GM12878 (cell line): Measurements from ENCODE around the gene ANKHD1. TPM values are rescaled to one million over a fixed set of nuclear protein-coding genes. Genes with fewer than 3 reads are reported as not detected.

Experiments
- ATAC-seq: fragments of 200-7000 bp; cut with Tn5 transposase; 3 replicates; pipeline ENCODE4 v1.9.1; 2020; ENCODE audit warnings: mild to moderate bottlenecking, moderate library complexity
- BruUV-seq: library from RNA; stranded (reverse); fragments of 400-500 nt; replicated peaks from 2 replicates; lab custom pipeline; 2021; lab: Mats Ljungman, UMichigan
- CTCF ChIA-PET: fragments of 300-600 bp; sonication (Branson Sonifier 250); formaldehyde crosslinking; extraction: SDS; loops from one replicate; lab custom pipeline; 2021; ENCODE audit warnings: inconsistent platforms; lab: Yijun Ruan, JAX
- POLR2A ChIA-PET: fragments of 350-600 bp; formaldehyde crosslinking; extraction: SDS; loops from one replicate; lab custom pipeline; 2021; ENCODE audit warnings: inconsistent platforms; lab: Charles Lee
- RAD21 ChIA-PET: fragments of 300-600 bp; sonication (Branson Sonifier 250); formaldehyde crosslinking; loops from one replicate; lab custom pipeline; 2023; ENCODE audit warnings: antibody characterized with exemption; ENCODE audit not compliant: unreplicated experiment; lab: Charles Lee
- SMC1A ChIA-PET: fragments of 300-600 bp; sonication (Branson Sonifier 250); formaldehyde crosslinking; loops from one replicate; lab custom pipeline; 2023; ENCODE audit not compliant: unreplicated experiment, uncharacterized antibody; lab: Charles Lee
- DNase-seq: peaks from one replicate; pipeline ENCODE4 v3.0.0-alpha.2; 2011; ENCODE audit warnings: low read depth, low spot score
- FAIRE-seq: peaks from 3 replicates; lab custom pipeline; 2011; peaks lifted over from hg19 to GRCh38; lab: Jason Lieb, UNC
- H2AFZ ChIP-seq: 2 replicates; pipeline ENCODE4 v1.6.0; 2011; ENCODE audit warnings: low read depth, low read length, control low read depth; ENCODE audit not compliant: control insufficient read depth
- H3K27ac ChIP-seq: 2 replicates; pipeline ENCODE4 v1.5.1; 2011; ENCODE audit warnings: control low read depth; ENCODE audit not compliant: control insufficient read depth, insufficient read depth
- H3K27me3 ChIP-seq, 2 experiments: replicated peaks in 1 of 2; 2 replicates each; pipeline versions ENCODE4 v1.6.0 to v1.6.1; 2011; ENCODE audit warnings: low read length in 1 of 2; ENCODE audit not compliant: control insufficient read depth in 2 of 2, insufficient read depth in 2 of 2
- H3K36me3 ChIP-seq, 2 experiments: 2 replicates each; pipeline ENCODE4 v1.5.1; 2011; ENCODE audit warnings: low read length in 1 of 2; ENCODE audit not compliant: control insufficient read depth in 2 of 2, insufficient read depth in 2 of 2
- H3K4me1 ChIP-seq: 2 replicates; pipeline ENCODE4 v1.6.1; 2011; ENCODE audit warnings: mild to moderate bottlenecking, low read length, moderate library complexity, mixed read lengths; ENCODE audit not compliant: control insufficient read depth, insufficient read depth
- H3K4me2 ChIP-seq: 2 replicates; pipeline ENCODE4 v1.6.0; 2011; ENCODE audit warnings: control low read depth; ENCODE audit not compliant: control insufficient read depth, insufficient read depth
- H3K4me3 ChIP-seq: fragments of 200-600 bp; sonication (generic); 2 replicates; pipeline ENCODE4 v1.5.1; 2016
- H3K79me2 ChIP-seq: 2 replicates; pipeline ENCODE4 v1.6.0; 2011; ENCODE audit warnings: low read length; ENCODE audit not compliant: control insufficient read depth, insufficient read depth
- H3K9ac ChIP-seq: 2 replicates; pipeline ENCODE4 v1.8.0; 2011; ENCODE audit warnings: low read length, control low read depth, mixed read lengths; ENCODE audit not compliant: control insufficient read depth, insufficient read depth
- H3K9me3 ChIP-seq: replicated peaks from 3 replicates; pipeline ENCODE4 v1.5.1; 2011; ENCODE audit warnings: mild to moderate bottlenecking, low read length; ENCODE audit not compliant: control insufficient read depth, insufficient read depth
- H4K20me1 ChIP-seq: 2 replicates; pipeline ENCODE4 v1.6.0; 2011; ENCODE audit not compliant: control insufficient read depth, insufficient read depth
- BCL11A ChIP-seq: IDR thresholded peaks from 2 replicates; pipeline ENCODE4 v1.6.1; 2011; ENCODE audit warnings: low read depth, low read length
- BHLHE40 ChIP-seq, 2 experiments: fragments of 450-650 bp in 1 of 2; IDR thresholded peaks; 2 replicates each; pipeline ENCODE4 v1.6.1; 2011 to 2017; ENCODE audit warnings: low read depth in 2 of 2, borderline replicate concordance in 1 of 2, improper control_type of control experiment in 1 of 2, low read length in 1 of 2, mild to moderate bottlenecking in 1 of 2
- CEBPB ChIP-seq, 2 experiments: fragments of 150-350 bp in 1 of 2; IDR thresholded peaks; 2 replicates each; pipeline ENCODE4 v1.6.1; 2012 to 2014; ENCODE audit warnings: low read depth in 2 of 2, low read length in 2 of 2, borderline replicate concordance in 1 of 2, inconsistent platforms in 1 of 2
- EP300 ChIP-seq, 2 experiments: fragments of 150-350 bp in 1 of 2; IDR thresholded peaks; 2 replicates each; pipeline ENCODE4 v1.6.1; 2011 to 2012; ENCODE audit warnings: low read depth in 2 of 2, low read length in 2 of 2, borderline replicate concordance in 1 of 2, improper control_type of control experiment in 1 of 2, inconsistent platforms in 1 of 2; ENCODE audit not compliant: control insufficient read depth in 1 of 2
- GATAD2B ChIP-seq: fragments of 450-650 bp; conservative IDR thresholded peaks from 2 replicates; pipeline ENCODE4 v1.6.1; 2017; ENCODE audit warnings: low read depth, mild to moderate bottlenecking, moderate library complexity
- RELB ChIP-seq: fragments of 450-650 bp; IDR thresholded peaks from 2 replicates; pipeline ENCODE4 v1.6.1; 2017; ENCODE audit warnings: low read depth, mild to moderate bottlenecking, moderate library complexity
- RUNX3 ChIP-seq: IDR thresholded peaks from 2 replicates; pipeline ENCODE4 v1.6.1; 2012; ENCODE audit warnings: low read length, inconsistent platforms
- SIX5 ChIP-seq: IDR thresholded peaks from 2 replicates; pipeline ENCODE4 v1.6.1; 2011; ENCODE audit warnings: mild to moderate bottlenecking, low read depth, low read length, moderate library complexity; ENCODE audit not compliant: severe bottlenecking
- SMAD5 ChIP-seq: IDR thresholded peaks from 2 replicates; pipeline ENCODE4 v1.6.1; 2016; ENCODE audit warnings: antibody characterized with exemption, low read depth
- SUPT20H ChIP-seq: IDR thresholded peaks from 2 replicates; pipeline ENCODE4 v1.6.1; 2011; ENCODE audit warnings: low read depth, mild to moderate bottlenecking, low read length, moderate library complexity, borderline replicate concordance; ENCODE audit not compliant: control insufficient read depth
- WRNIP1 ChIP-seq: IDR thresholded peaks from 2 replicates; pipeline ENCODE4 v1.6.1; 2011; ENCODE audit warnings: low read depth, low read length, improper control_type of control experiment, borderline replicate concordance
- ZZZ3 ChIP-seq: IDR thresholded peaks from 2 replicates; pipeline ENCODE4 v1.6.1; 2011; ENCODE audit warnings: low read depth; ENCODE audit not compliant: control insufficient read depth, insufficient read length
- WGBS: methylation state at CpG from one replicate; pipeline ENCODE4 v1.1.6; 2016; ENCODE audit warnings: low lambda C conversion rate; ENCODE audit not compliant: insufficient replicate concordance, insufficient coverage; ENCODE audit errors: missing lambda C conversion rate; 5-methylcytosine and 5-hydroxymethylcytosine counted together
- in situ Hi-C: fragments of 300-500 bp; cut with MboI; formaldehyde crosslinking; loops from 9 replicates; pipeline ENCODE4 v1.14.3; 2018; ENCODE audit warnings: mixed read lengths
- intact Hi-C: fragments of 100-400 bp; cut with micrococcal nuclease; formaldehyde crosslinking; loops from one replicate; pipeline ENCODE4 v1.14.2; 2022; ENCODE audit not compliant: unreplicated experiment
- polyA plus RNA-seq, 11 experiments: library from polyadenylated mRNA; depleted of rRNA in 4 of 11; unstranded in 6 of 11; stranded (reverse) in 5 of 11; fragments of >200 nt; fragmentation: Nextera tagmentation in 4 of 11; fragmentation: Illumina TruSeq in 1 of 11; extraction: Ambion mirVana in 4 of 11; extraction: Trizol in 1 of 11; gene quantifications; 1 replicate in 1 of 11; 2 replicates in 10 of 11; pipeline versions ENCODE4 v1.2.1 to v1.2.3, GENCODE V29; 2011 to 2016; ENCODE audit warnings: inconsistent platforms in 2 of 11, missing spikeins in 2 of 11, low read depth in 1 of 11
- total RNA-seq, 4 experiments: library from RNA; depleted of rRNA in 3 of 4; stranded (reverse); fragments of >200 nt in 3 of 4; fragmentation: Illumina TruSeq in 1 of 4; extraction: Trizol in 1 of 4; gene quantifications; 2 replicates each; pipeline versions ENCODE4 v1.2.1 to v1.2.3, GENCODE V29; 2013 to 2021
- TF ChIP-seq, protein P1 (sequence below): fragments of 450-650 bp; IDR thresholded peaks from 2 replicates; pipeline ENCODE4 v1.6.1; 2017; ENCODE audit warnings: antibody characterized with exemption, mild to moderate bottlenecking, moderate library complexity
- TF ChIP-seq, protein P2 (sequence below): fragments of 450-650 bp; IDR thresholded peaks from 2 replicates; pipeline ENCODE4 v1.6.1; 2017; ENCODE audit warnings: mild to moderate bottlenecking, moderate library complexity

Gene ANKHD1
- total and polyA plus RNA-seq, 10 of the 15 experiments (the other 5 are each of a cell fraction or from before 2014, with no cell fraction given): 31.6 to 96.8 (median 74.3) TPM

GRCh38 chr5:140383300-140383699 is 18.3 kb upstream of the ANKHD1 start:
- ATAC-seq: no peak
- no peaks in the 10 kb centered on the region for H4K20me1 ChIP-seq
- no peak overlapping the region for H2AFZ ChIP-seq
- no peak overlapping the region for H3K9ac ChIP-seq
- in situ Hi-C loops (no loop called here), intact Hi-C loops (no loop called here)
- no TSS peak for BruUV-seq
- H3K9me3 ChIP-seq: no peaks in the 10 kb centered on the region; the same call in 2 of the 3 replicates
- no peaks in the 10 kb centered on the region for H3K79me2 ChIP-seq
- DNase-seq: no peak
- H3K36me3 ChIP-seq: no peaks in the 10 kb centered on the region
- H3K4me3 ChIP-seq: no peak overlapping the region
- ChIA-PET RAD21 (no interaction called here), SMC1A (no interaction called here), CTCF (no interaction called here), POLR2A (no interaction called here)
- WGBS: 64% methylated on average over 2 of the region's 2 CpGs
- no peak overlapping the region for H3K4me2 ChIP-seq
- no peak for FAIRE-seq
- no peaks in the 10 kb centered on the region for H3K27me3 ChIP-seq
- no peak overlapping the region for H3K27ac ChIP-seq
- no peaks in the 10 kb centered on the region for H3K4me1 ChIP-seq
- TF ChIP-seq GATAD2B (no peak), BHLHE40 (IDR thresholded peaks at IDR 0.05; ENCODE audit: borderline replicate concordance in 1 of 2, low read depth in 2 of 2, low read length in 1 of 2) (no peak), SMAD5 (no peak), CEBPB (IDR thresholded peaks at IDR 0.05; ENCODE audit: borderline replicate concordance in 1 of 2, low read depth in 2 of 2, low read length in 2 of 2) (no peak), BCL11A (no peak), WRNIP1 (no peak), ZZZ3 (no peak), SIX5 (no peak), SUPT20H (no peak), EP300 (IDR thresholded peaks at IDR 0.05; ENCODE audit: borderline replicate concordance in 1 of 2, control insufficient read depth in 1 of 2, low read depth in 2 of 2, low read length in 2 of 2) (no peak), RELB (no peak), RUNX3 (no peak)
- TF ChIP-seq, protein P1, sequence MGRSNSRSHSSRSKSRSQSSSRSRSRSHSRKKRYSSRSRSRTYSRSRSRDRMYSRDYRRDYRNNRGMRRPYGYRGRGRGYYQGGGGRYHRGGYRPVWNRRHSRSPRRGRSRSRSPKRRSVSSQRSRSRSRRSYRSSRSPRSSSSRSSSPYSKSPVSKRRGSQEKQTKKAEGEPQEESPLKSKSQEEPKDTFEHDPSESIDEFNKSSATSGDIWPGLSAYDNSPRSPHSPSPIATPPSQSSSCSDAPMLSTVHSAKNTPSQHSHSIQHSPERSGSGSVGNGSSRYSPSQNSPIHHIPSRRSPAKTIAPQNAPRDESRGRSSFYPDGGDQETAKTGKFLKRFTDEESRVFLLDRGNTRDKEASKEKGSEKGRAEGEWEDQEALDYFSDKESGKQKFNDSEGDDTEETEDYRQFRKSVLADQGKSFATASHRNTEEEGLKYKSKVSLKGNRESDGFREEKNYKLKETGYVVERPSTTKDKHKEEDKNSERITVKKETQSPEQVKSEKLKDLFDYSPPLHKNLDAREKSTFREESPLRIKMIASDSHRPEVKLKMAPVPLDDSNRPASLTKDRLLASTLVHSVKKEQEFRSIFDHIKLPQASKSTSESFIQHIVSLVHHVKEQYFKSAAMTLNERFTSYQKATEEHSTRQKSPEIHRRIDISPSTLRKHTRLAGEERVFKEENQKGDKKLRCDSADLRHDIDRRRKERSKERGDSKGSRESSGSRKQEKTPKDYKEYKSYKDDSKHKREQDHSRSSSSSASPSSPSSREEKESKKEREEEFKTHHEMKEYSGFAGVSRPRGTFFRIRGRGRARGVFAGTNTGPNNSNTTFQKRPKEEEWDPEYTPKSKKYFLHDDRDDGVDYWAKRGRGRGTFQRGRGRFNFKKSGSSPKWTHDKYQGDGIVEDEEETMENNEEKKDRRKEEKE: no peak
- TF ChIP-seq, protein P2, sequence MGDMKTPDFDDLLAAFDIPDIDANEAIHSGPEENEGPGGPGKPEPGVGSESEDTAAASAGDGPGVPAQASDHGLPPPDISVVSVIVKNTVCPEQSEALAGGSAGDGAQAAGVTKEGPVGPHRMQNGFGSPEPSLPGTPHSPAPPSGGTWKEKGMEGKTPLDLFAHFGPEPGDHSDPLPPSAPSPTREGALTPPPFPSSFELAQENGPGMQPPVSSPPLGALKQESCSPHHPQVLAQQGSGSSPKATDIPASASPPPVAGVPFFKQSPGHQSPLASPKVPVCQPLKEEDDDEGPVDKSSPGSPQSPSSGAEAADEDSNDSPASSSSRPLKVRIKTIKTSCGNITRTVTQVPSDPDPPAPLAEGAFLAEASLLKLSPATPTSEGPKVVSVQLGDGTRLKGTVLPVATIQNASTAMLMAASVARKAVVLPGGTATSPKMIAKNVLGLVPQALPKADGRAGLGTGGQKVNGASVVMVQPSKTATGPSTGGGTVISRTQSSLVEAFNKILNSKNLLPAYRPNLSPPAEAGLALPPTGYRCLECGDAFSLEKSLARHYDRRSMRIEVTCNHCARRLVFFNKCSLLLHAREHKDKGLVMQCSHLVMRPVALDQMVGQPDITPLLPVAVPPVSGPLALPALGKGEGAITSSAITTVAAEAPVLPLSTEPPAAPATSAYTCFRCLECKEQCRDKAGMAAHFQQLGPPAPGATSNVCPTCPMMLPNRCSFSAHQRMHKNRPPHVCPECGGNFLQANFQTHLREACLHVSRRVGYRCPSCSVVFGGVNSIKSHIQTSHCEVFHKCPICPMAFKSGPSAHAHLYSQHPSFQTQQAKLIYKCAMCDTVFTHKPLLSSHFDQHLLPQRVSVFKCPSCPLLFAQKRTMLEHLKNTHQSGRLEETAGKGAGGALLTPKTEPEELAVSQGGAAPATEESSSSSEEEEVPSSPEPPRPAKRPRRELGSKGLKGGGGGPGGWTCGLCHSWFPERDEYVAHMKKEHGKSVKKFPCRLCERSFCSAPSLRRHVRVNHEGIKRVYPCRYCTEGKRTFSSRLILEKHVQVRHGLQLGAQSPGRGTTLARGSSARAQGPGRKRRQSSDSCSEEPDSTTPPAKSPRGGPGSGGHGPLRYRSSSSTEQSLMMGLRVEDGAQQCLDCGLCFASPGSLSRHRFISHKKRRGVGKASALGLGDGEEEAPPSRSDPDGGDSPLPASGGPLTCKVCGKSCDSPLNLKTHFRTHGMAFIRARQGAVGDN: no peak
